ENCODE results near the gene GPR161.

The GPR161 gene

DNA sequence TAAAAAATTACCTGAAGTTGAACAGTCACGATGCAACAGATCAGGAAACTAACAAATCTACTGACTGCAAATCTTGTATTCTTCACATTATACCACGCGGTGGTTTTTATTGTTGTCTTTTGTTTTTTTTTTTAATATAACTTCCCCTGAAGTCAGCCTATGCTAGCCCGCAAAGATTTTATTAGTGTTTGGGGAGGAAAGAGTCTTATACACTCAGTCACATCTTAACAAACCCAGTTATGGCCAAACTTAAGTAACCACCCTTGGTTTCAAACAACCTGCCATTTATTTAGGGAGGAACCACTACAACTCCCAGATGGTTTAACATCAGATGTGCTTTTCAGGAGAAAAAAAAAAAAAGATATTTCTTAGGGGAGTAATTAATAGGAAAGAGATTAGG lies 15.2 kb upstream of the GPR161 start:
- POLR2A ChIA-PET: interaction anchor here (1.0 kb wide), 1 partner anchor 15 kb away, joined by 3 read pairs; the partner anchor contains the start of gene GPR161
- no peak for TF ChIP-seq CTBP1 (IDR thresholded peaks at IDR 0.05; ENCODE audit: borderline replicate concordance)
- no peak for TF ChIP-seq ELF4 (IDR thresholded peaks at IDR 0.05)
- TF ChIP-seq SUZ12 (IDR thresholded peaks at IDR 0.05): no peak
- TF ChIP-seq FOXA1 (IDR thresholded peaks at IDR 0.05): no peak
- TF ChIP-seq BHLHE40 (IDR thresholded peaks at IDR 0.05; ENCODE audit: borderline replicate concordance): no peak
- TF ChIP-seq TARDBP (IDR thresholded peaks at IDR 0.05): no peak
- TF ChIP-seq, protein P1, sequence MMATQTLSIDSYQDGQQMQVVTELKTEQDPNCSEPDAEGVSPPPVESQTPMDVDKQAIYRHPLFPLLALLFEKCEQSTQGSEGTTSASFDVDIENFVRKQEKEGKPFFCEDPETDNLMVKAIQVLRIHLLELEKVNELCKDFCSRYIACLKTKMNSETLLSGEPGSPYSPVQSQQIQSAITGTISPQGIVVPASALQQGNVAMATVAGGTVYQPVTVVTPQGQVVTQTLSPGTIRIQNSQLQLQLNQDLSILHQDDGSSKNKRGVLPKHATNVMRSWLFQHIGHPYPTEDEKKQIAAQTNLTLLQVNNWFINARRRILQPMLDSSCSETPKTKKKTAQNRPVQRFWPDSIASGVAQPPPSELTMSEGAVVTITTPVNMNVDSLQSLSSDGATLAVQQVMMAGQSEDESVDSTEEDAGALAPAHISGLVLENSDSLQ (IDR thresholded peaks at IDR 0.05): no peak
- no peak for TF ChIP-seq FOXM1 (IDR thresholded peaks at IDR 0.05; ENCODE audit: borderline replicate concordance)
- TF ChIP-seq HDGF (IDR thresholded peaks at IDR 0.05; ENCODE audit: borderline replicate concordance): no peak
- DNase-seq (ENCODE audit: extremely low spot score): no peak
- CTCF ChIA-PET: no interaction called here

DNA sequence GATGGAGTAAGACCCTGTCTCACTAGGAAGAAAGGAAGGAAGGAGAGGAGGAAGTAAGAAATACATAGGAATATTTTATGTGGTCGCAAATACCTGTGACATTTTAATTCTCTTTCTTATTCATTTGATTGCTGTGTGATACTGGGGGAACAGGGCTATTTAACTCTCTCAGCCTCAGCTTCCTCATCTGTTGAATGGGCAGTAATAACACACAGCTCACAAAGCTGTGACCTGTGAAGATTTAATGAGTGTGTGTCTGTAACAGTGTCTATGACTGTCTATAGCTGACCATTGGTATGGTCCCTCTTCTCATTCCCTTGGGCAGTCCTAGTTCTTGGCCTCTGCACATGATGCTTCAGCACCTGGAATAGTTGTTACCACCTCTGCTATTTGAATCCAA lies 13.6 kb upstream of the GPR161 start:
- POLR2A ChIA-PET: interaction anchor here (0.7 kb wide), 1 partner anchor 15 kb away, joined by 3 read pairs; no protein-coding TSS in a partner anchor
- CTCF ChIA-PET: no interaction called here
- DNase-seq (ENCODE audit: extremely low spot score): no peak
- TF ChIP-seq ELF4 (IDR thresholded peaks at IDR 0.05) (no peak), ARNT (IDR thresholded peaks at IDR 0.05) (no peak), SUZ12 (IDR thresholded peaks at IDR 0.05) (no peak), TARDBP (IDR thresholded peaks at IDR 0.05) (no peak)

DNA sequence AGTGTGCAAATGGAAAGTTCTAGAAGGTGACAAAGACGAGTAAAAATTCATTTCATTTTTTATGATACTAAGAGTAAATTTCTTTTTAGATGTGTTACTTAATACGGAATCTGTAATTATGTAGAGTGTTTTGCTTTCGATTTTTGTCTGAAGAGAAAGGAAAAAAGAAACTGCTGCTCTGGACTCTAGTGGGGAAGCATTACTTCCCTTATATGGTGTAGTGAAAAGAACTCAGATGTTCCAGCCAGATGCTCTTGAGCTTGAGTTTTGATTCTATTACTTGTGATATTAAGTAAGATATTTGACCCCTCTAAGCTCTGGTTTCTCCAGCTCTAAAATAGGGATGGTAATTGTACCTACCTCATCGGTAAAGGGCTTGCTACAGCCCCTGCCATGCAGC lies 12.2 kb upstream of the GPR161 start:
- no peak for DNase-seq (ENCODE audit: extremely low spot score)
- TF ChIP-seq TARDBP (IDR thresholded peaks at IDR 0.05): no peak
- ChIA-PET CTCF (no interaction called here), POLR2A (no interaction called here)

DNA sequence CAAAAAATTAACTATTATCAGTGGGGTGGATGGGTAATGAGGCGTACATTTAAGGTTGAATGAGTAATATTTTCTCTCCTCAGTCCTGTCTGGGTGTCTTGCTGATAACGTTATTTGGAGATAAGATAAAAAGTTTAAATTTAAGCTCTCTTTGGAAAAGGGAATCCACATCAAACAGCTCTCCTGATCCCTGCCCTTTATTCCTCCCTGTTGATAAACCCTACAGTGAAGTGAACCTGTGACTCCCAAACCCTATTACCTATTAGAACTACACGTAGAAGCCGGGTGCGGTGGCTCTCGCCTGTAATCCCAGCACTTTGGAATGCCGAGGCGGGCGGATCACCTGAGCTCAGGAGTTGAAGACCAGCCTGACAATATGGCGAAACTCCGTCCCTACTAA lies 9.9 kb upstream of the GPR161 start:
- ChIA-PET POLR2A (no interaction called here), CTCF (no interaction called here)
- TF ChIP-seq SUZ12 (IDR thresholded peaks at IDR 0.05) (no peak), SP1 (IDR thresholded peaks at IDR 0.05) (no peak), CTBP1 (IDR thresholded peaks at IDR 0.05; ENCODE audit: borderline replicate concordance) (no peak), FOXK2 (IDR thresholded peaks at IDR 0.05) (no peak), NFRKB (IDR thresholded peaks at IDR 0.05) (no peak), FOXM1 (IDR thresholded peaks at IDR 0.05; ENCODE audit: borderline replicate concordance) (no peak), LEF1 (IDR thresholded peaks at IDR 0.05; ENCODE audit: borderline replicate concordance) (no peak), HDGF (IDR thresholded peaks at IDR 0.05; ENCODE audit: borderline replicate concordance) (no peak), ELF4 (IDR thresholded peaks at IDR 0.05) (no peak), FOXA1 (IDR thresholded peaks at IDR 0.05) (no peak), ZNF384 (IDR thresholded peaks at IDR 0.05) (no peak), BHLHE40 (IDR thresholded peaks at IDR 0.05; ENCODE audit: borderline replicate concordance) (no peak)
- TF ChIP-seq, protein P1 (IDR thresholded peaks at IDR 0.05): no peak
- DNase-seq (ENCODE audit: extremely low spot score): no peak

DNA sequence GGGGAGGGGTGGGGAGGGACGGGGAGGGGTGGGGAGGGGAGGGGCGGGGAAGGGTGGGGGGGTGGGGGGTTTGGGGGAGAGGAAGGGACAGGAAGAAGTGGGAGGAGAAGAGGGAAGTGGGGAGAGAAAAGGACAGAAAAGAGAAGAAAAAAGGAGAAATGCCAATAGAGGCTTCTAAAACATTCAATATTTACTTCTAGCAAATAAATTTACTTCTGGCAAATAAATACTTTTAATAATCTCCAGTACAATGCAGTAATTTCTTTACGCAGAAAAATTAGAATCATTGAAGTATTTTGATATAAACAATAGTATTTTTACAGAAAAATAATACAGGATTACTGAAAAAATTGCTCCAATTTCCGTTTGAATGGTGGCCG lies 9.4 kb upstream of the GPR161 start:
- ChIA-PET CTCF (interaction anchor here (0.9 to 2.0 kb wide), 5 partner anchors 11 to 80 kb away, joined by 3 to 12 read pairs (median 3); partner anchors contain the start of gene GPR161), POLR2A (interaction anchor here (1.2 kb wide), 1 partner anchor 10 kb away, joined by 4 read pairs; the partner anchor contains the start of gene GPR161)
- no peak for DNase-seq (ENCODE audit: extremely low spot score)

DNA sequence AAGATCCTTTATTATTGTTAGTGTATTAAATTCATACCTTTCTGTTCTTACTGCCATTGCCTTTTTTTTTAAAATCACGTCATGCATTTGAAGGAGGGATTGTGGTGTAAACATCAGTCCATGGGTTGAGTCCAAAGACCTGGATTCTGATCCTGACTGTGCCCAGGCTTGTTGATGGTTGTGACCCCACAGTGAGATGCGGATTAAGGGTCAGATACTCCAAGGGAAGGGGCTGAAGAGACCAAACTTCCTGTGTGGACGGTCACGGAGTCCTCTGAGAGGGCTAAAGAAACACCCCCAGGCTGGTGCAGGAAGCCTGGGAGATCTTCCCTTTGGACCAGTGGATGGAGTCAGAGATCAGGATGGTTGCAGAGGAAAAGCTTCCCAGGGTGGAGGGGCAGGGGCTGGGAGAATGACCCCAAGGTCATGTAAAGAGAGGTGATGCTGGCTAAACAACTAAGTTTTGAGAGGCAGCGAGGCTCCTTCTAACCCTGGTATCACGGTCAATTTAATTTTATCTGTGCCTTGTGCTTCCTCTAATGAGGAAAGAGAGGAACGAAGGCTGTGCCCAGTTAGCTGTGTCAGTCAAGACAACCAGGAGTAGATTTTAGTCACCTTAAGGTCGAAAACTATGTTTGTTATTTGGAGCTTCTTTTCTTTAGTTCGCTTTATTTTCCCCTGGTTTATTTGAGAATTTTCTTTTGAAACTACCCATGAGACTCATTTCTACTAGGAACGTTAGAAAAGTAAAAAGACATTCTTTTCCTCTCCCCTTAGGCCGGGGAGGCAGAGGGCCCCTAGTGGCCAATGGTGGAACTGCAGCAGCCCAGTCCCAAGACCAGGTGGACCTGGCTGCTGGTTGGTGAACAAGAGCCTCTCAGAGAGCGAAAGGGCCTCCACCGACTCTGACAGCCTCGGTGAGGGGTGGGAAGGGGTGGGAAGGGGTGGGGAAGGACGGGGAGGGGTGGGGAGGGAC lies 8.7 kb upstream of the GPR161 start:
- no peak for TF ChIP-seq BHLHE40 (IDR thresholded peaks at IDR 0.05; ENCODE audit: borderline replicate concordance)
- DNase-seq (ENCODE audit: extremely low spot score): peak; percentile 96
- ChIA-PET CTCF (interaction anchor here (0.7 to 2.0 kb wide), 6 partner anchors 10 to 82 kb away, joined by 3 to 12 read pairs (median 3); partner anchors contain the start of gene GPR161), POLR2A (interaction anchor here (1.2 kb wide), 1 partner anchor 9 kb away, joined by 4 read pairs; the partner anchor contains the start of gene GPR161)

More for the DNA sequence above, 9.4 kb upstream of the GPR161 start:
- TF ChIP-seq ELF4 (IDR thresholded peaks at IDR 0.05): no peak
- no peak for TF ChIP-seq TARDBP (IDR thresholded peaks at IDR 0.05)
- no peak for TF ChIP-seq ZNF384 (IDR thresholded peaks at IDR 0.05)
- TF ChIP-seq FOXK2 (IDR thresholded peaks at IDR 0.05): no peak
- no peak for TF ChIP-seq CTBP1 (IDR thresholded peaks at IDR 0.05; ENCODE audit: borderline replicate concordance)
- TF ChIP-seq SUZ12 (IDR thresholded peaks at IDR 0.05): no peak
- TF ChIP-seq BHLHE40 (IDR thresholded peaks at IDR 0.05; ENCODE audit: borderline replicate concordance): no peak
- TF ChIP-seq LEF1 (IDR thresholded peaks at IDR 0.05; ENCODE audit: borderline replicate concordance): no peak
- TF ChIP-seq, protein P1 (IDR thresholded peaks at IDR 0.05): no peak
- no peak for TF ChIP-seq FOXA1 (IDR thresholded peaks at IDR 0.05)
- TF ChIP-seq L3MBTL2 (conservative IDR thresholded peaks at IDR 0.05): no peak
- TF ChIP-seq HDGF (IDR thresholded peaks at IDR 0.05; ENCODE audit: borderline replicate concordance): no peak
- no peak for TF ChIP-seq FOXM1 (IDR thresholded peaks at IDR 0.05; ENCODE audit: borderline replicate concordance)
- TF ChIP-seq NFRKB (IDR thresholded peaks at IDR 0.05): no peak
- TF ChIP-seq SP1 (IDR thresholded peaks at IDR 0.05): no peak
- no peak for TF ChIP-seq ARNT (IDR thresholded peaks at IDR 0.05)

Data from HEK293T (cell line).